Gastrocnemius medialis (tissue), 4 donors: Measurements from ENCODE around the gene ATP2C2. TPM values are rescaled to one million over a fixed set of nuclear protein-coding genes. Genes with fewer than 3 reads are reported as not detected.

Source experiments
- ATAC-seq, 2 donors: fragments of 150-250 bp; one replicate each; pipeline ENCODE4 v1.9.1; 2016
- DNase-seq, 2 donors: peaks; one replicate each; pipeline ENCODE4 v3.0.0-alpha.2; 2019
- H3K27ac ChIP-seq, 4 donors: fragments of 200-600 bp; sonication (generic); 1 replicate in 1 of 4; 2 replicates in 3 of 4; pipeline ENCODE4 v1.5.1; 2016 to 2018; ENCODE audit warnings: mild to moderate bottlenecking in 2 of 4, moderate library complexity in 1 of 4
- H3K27me3 ChIP-seq, 3 donors: fragments of 200-600 bp; sonication (generic) in 2 of 3; 1 replicate in 1 of 3; 2 replicates in 2 of 3; pipeline versions ENCODE4 v1.5.1 to v1.6.0; 2016 to 2019; ENCODE audit warnings: mild to moderate bottlenecking in 1 of 3, moderate library complexity in 1 of 3
- H3K36me3 ChIP-seq, 2 donors: fragments of 200-600 bp; sonication (generic) in 1 of 2; one replicate each; pipeline ENCODE4 v1.5.1; 2017 to 2018
- H3K4me1 ChIP-seq, 2 donors: fragments of 200-600 bp; sonication (generic) in 1 of 2; one replicate each; pipeline ENCODE4 v1.5.1; 2016 to 2017; ENCODE audit warnings: mild to moderate bottlenecking in 2 of 2
- H3K4me3 ChIP-seq, 4 donors: fragments of 200-600 bp; sonication (generic) in 3 of 4; 1 replicate in 1 of 4; 2 replicates in 3 of 4; pipeline ENCODE4 v1.5.1; 2016 to 2019; ENCODE audit warnings: mild to moderate bottlenecking in 2 of 4
- H3K9me3 ChIP-seq, 3 donors: fragments of 200-600 bp; sonication (generic) in 2 of 3; 1 replicate in 1 of 3; 2 replicates in 2 of 3; pipeline ENCODE4 v1.5.1; 2016 to 2019
- CTCF ChIP-seq, 5 experiments: fragments of 450-650 bp in 3 of 5; fragments of 200-600 bp in 2 of 5; sonication (generic) in 2 of 5; IDR thresholded peaks in 4 of 5; conservative IDR thresholded peaks in 1 of 5; 1 replicate in 4 of 5; 2 replicates in 1 of 5; pipeline ENCODE4 v1.5.1; 2016 to 2019; ENCODE audit warnings: antibody characterized with exemption in 5 of 5, mild to moderate bottlenecking in 3 of 5, moderate library complexity in 3 of 5
- POLR2A ChIP-seq, 2 donors: fragments of 450-650 bp; IDR thresholded peaks; one replicate each; pipeline ENCODE4 v1.6.1; 2017; ENCODE audit warnings: antibody characterized with exemption in 2 of 2, mild to moderate bottlenecking in 2 of 2, moderate library complexity in 2 of 2
- in situ Hi-C, 4 donors: fragments of 200-750 bp; cut with MboI; loops; one replicate each; pipeline versions ENCODE4 v1.15.0 to v1.8.0; 2017; ENCODE audit warnings: low sequenced_read_pairs in 4 of 4
- intact Hi-C: fragments of 100-400 bp; cut with DNase I; formaldehyde crosslinking; loops from one replicate; pipeline ENCODE4 v1.15.1; 2023; ENCODE audit warnings: low total_unique reads
- total RNA-seq, 4 donors: library from RNA; depleted of rRNA; stranded (reverse); fragments of >200 nt; gene quantifications; one replicate each; pipeline versions ENCODE4 v1.1.0 to v1.2.3, GENCODE V29; 2016

The ATP2C2 gene
- total RNA-seq, 4 donors from 2014 or later: 0.44 TPM; not detected in 3

DNA sequence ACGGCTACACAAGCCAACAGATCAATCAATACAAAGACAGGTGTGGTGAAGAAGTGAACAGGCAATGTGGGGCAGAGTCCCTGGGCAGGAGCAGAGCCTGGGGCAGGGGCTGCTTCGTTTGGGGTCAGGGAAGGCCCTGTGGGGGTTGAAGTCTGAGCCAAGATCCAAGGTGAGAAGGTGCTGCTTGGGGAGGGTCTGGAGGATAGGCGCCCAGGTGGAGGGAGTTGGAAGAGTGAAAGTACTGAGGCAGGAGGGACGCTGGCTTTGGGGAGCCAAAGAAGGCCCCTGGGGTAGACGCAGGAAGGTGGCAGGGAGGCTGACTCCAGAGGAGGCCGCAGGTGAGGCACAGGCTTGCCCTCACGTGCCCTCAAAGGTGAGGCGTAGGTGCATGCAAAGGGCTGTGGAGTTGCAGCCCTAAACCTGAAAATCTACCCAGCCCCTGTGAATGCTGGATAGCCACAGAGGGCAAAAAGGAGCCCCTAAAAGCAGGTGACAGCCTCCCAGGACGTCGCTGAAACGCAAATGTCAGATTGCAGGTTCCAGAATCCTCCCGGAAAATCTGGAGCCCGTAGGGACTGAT lies 40.3 kb upstream of the ATP2C2 start:
- H3K27ac ChIP-seq: no peak overlapping the region
- H3K4me3 ChIP-seq: no peak overlapping the region
- peaks cover 0 to 6% (median 0%) of the 10 kb centered on the region in 3 donors for H3K27me3 ChIP-seq
- H3K9me3 ChIP-seq: no peaks in the 10 kb centered on the region
- in situ Hi-C loops: no loop called here
- no peaks in the 10 kb centered on the region for H3K36me3 ChIP-seq
- intact Hi-C loops: no loop called here
- TF ChIP-seq CTCF (IDR thresholded peaks at IDR 0.05 in 4 of 5, conservative IDR thresholded peaks at IDR 0.05 in 1 of 5) (no peak), POLR2A (IDR thresholded peaks at IDR 0.05) (no peak)
- DNase-seq (no peak), ATAC-seq (no peak)
- no peaks in the 10 kb centered on the region for H3K4me1 ChIP-seq

GRCh38 chr16:84329016-84329415 lies 39.3 kb upstream of the ATP2C2 start:
- Histone ChIP-seq H3K27ac (no peak overlapping the region), H3K4me1 (no peaks in the 10 kb centered on the region), H3K27me3 (peaks cover 0 to 6% (median 0%) of the 10 kb centered on the region in 3 donors), H3K4me3 (no peak overlapping the region), H3K36me3 (no peaks in the 10 kb centered on the region), H3K9me3 (no peaks in the 10 kb centered on the region)
- no peak for ATAC-seq
- DNase-seq: no peak
- intact Hi-C loops: no loop called here
- TF ChIP-seq CTCF (IDR thresholded peaks at IDR 0.05 in 4 of 5, conservative IDR thresholded peaks at IDR 0.05 in 1 of 5): no peak
- TF ChIP-seq POLR2A (IDR thresholded peaks at IDR 0.05): no peak
- in situ Hi-C loops: no loop called here

- DNase-seq: no peak
- in situ Hi-C loops: no loop called here
- Histone ChIP-seq H3K4me3 (no peak overlapping the region), H3K4me1 (no peaks in the 10 kb centered on the region), H3K9me3 (no peaks in the 10 kb centered on the region), H3K27ac (no peak overlapping the region), H3K36me3 (no peaks in the 10 kb centered on the region), H3K27me3 (peaks cover 0 to 6% (median 0%) of the 10 kb centered on the region in 3 donors)
- intact Hi-C loops: no loop called here
- TF ChIP-seq POLR2A (IDR thresholded peaks at IDR 0.05) (no peak), CTCF (IDR thresholded peaks at IDR 0.05 in 4 of 5, conservative IDR thresholded peaks at IDR 0.05 in 1 of 5) (no peak)
- ATAC-seq: no peak
Measured at GRCh38 chr16:84329843-84330684, 38.3 kb upstream of the ATP2C2 start.

DNA sequence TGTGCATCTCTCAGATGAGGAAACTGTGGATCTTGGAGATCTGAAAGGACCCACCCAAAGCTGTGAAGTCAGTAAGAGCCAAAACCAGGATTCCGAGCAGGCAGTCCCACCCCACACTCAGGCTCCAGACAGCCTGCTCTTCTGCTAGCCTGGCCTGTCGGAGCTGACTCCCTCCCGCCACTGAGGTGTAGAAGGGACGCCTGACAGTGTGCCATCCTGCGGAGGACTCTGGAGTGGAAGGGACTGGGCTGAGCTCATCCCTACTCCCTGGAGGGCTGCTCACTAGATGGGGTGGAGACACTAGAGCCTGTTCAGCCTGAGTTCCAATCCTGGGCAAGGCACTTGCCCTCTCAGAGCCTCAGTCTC lies 37.7 kb upstream of the ATP2C2 start:
- Histone ChIP-seq H3K4me3 (no peak overlapping the region), H3K27ac (no peak overlapping the region), H3K36me3 (no peaks in the 10 kb centered on the region), H3K27me3 (peaks cover 0 to 6% (median 0%) of the 10 kb centered on the region in 3 donors), H3K4me1 (no peaks in the 10 kb centered on the region), H3K9me3 (no peaks in the 10 kb centered on the region)
- ATAC-seq: no peak
- intact Hi-C loops (no loop called here), in situ Hi-C loops (no loop called here)
- no peak for TF ChIP-seq CTCF (IDR thresholded peaks at IDR 0.05 in 4 of 5, conservative IDR thresholded peaks at IDR 0.05 in 1 of 5)
- no peak for TF ChIP-seq POLR2A (IDR thresholded peaks at IDR 0.05)
- no peak for DNase-seq
